HEK293 (cell line): ENCODE measurements around the gene CTSH.

Source experiments
- MEIS1 ChIP-seq: sonication (generic); formaldehyde crosslinking; IDR thresholded peaks from 2 replicates; pipeline ENCODE4 v1.8.1; 2022; ENCODE audit warnings: missing genetic modification reagents, mild to moderate bottlenecking, borderline replicate concordance
- SP7 ChIP-seq: fragments of 450-650 bp; formaldehyde crosslinking; IDR thresholded peaks from 2 replicates; pipeline ENCODE4 v1.5.1; 2016; ENCODE audit warnings: missing biosample characterization, missing genetic modification characterization
- ZNF274 ChIP-seq, 2 experiments: fragments of 200-500 bp in 1 of 2; fragments of 450-650 bp in 1 of 2; sonication (Bioruptor generic) in 1 of 2; formaldehyde crosslinking in 1 of 2; IDR thresholded peaks; 2 replicates each; pipeline versions ENCODE4 v1.5.1 to v1.6.1; 2014 to 2016; ENCODE audit warnings: borderline replicate concordance in 1 of 2, inconsistent platforms in 1 of 2, low read length in 1 of 2, missing biosample characterization in 1 of 2, missing genetic modification characterization in 1 of 2
- ZNF335 ChIP-seq: fragments of 450-650 bp; formaldehyde crosslinking; conservative IDR thresholded peaks from 2 replicates; pipeline ENCODE4 v1.5.1; 2016; ENCODE audit warnings: missing biosample characterization, missing genetic modification characterization
- ZNF791 ChIP-seq: fragments of 450-650 bp; formaldehyde crosslinking; IDR thresholded peaks from 2 replicates; pipeline ENCODE4 v1.5.1; 2016; ENCODE audit warnings: missing biosample characterization, missing genetic modification characterization
- TF ChIP-seq, protein P1 (sequence below): fragments of 450-650 bp; formaldehyde crosslinking; IDR thresholded peaks from 2 replicates; pipeline ENCODE4 v1.5.1; 2016; ENCODE audit warnings: missing biosample characterization, missing genetic modification characterization
- TF ChIP-seq, protein P2 (sequence below): fragments of 450-650 bp; IDR thresholded peaks from 2 replicates; pipeline ENCODE4 v1.5.1; 2018; ENCODE audit warnings: missing biosample characterization, missing genetic modification characterization
- TF ChIP-seq, protein P3 (sequence below): fragments of 450-650 bp; formaldehyde crosslinking; IDR thresholded peaks from 2 replicates; pipeline ENCODE4 v1.5.1; 2016; ENCODE audit warnings: missing biosample characterization, missing genetic modification characterization

DNA sequence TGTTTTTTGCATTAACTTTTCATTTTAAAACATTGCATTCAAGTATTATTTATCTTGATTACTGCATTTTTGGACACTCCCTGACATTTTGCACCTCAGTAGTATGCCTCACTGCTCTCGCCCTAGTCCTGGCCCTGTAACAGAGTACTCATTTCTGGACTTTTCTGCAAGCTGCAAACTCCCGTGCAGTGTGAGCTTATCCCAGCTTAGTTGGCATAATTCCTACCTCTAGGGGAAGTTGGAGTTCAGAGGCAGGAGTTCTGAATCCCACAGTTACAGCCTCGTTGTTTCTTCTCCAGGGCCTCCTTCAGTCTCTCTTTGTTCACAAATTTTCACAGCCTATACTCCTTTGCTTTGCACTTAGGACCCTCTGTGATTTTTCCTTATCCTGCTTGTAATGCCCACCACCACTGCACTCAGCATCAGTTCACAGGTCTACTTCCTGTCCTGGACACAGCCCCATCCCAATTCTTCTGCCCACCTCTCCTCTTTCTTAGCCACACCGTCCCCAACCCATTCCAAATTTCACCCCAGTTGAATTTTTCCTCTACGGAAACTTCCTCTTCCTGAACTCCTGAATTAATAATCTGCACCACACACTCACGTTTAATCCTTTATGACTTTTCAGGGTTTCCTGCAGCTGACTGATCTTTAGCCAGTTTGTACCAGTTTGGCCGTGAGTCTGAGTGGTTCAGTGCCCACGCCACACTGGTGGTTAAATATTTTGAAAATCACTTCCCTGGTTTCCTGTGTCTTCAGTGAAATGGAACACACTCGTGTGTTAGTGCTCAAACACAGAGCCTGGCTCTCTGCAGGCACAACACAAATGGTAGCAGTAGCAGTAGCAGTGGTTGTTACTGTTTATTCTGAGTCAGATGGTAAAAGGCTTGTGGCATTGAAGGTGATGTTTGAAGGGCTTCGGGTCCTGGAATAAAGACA, 6.3 kb upstream of the CTSH start:
- TF ChIP-seq ZNF791 (tag by site-specific recombination) (no peak), ZNF335 (tag by site-specific recombination) (no peak), MEIS1 (no peak), ZNF274 (IDR thresholded peaks at IDR 0.05; ENCODE audit: low read length) (no peak), ZNF274 (tag by site-specific recombination; IDR thresholded peaks at IDR 0.05; ENCODE audit: borderline replicate concordance) (no peak), SP7 (tag by site-specific recombination) (no peak)
- TF ChIP-seq, protein P1, sequence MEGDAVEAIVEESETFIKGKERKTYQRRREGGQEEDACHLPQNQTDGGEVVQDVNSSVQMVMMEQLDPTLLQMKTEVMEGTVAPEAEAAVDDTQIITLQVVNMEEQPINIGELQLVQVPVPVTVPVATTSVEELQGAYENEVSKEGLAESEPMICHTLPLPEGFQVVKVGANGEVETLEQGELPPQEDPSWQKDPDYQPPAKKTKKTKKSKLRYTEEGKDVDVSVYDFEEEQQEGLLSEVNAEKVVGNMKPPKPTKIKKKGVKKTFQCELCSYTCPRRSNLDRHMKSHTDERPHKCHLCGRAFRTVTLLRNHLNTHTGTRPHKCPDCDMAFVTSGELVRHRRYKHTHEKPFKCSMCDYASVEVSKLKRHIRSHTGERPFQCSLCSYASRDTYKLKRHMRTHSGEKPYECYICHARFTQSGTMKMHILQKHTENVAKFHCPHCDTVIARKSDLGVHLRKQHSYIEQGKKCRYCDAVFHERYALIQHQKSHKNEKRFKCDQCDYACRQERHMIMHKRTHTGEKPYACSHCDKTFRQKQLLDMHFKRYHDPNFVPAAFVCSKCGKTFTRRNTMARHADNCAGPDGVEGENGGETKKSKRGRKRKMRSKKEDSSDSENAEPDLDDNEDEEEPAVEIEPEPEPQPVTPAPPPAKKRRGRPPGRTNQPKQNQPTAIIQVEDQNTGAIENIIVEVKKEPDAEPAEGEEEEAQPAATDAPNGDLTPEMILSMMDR (tag by site-specific recombination): no peak
- TF ChIP-seq, protein P2, sequence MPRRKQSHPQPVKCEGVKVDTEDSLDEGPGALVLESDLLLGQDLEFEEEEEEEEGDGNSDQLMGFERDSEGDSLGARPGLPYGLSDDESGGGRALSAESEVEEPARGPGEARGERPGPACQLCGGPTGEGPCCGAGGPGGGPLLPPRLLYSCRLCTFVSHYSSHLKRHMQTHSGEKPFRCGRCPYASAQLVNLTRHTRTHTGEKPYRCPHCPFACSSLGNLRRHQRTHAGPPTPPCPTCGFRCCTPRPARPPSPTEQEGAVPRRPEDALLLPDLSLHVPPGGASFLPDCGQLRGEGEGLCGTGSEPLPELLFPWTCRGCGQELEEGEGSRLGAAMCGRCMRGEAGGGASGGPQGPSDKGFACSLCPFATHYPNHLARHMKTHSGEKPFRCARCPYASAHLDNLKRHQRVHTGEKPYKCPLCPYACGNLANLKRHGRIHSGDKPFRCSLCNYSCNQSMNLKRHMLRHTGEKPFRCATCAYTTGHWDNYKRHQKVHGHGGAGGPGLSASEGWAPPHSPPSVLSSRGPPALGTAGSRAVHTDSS (tag by site-specific recombination): no peak
- TF ChIP-seq, protein P3, sequence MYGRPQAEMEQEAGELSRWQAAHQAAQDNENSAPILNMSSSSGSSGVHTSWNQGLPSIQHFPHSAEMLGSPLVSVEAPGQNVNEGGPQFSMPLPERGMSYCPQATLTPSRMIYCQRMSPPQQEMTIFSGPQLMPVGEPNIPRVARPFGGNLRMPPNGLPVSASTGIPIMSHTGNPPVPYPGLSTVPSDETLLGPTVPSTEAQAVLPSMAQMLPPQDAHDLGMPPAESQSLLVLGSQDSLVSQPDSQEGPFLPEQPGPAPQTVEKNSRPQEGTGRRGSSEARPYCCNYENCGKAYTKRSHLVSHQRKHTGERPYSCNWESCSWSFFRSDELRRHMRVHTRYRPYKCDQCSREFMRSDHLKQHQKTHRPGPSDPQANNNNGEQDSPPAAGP: no peak
